ENCODE measurements around the gene ACTL8. TPM values are rescaled to one million over a fixed set of nuclear protein-coding genes. Genes with fewer than 3 reads are reported as not detected.

The ACTL8 gene
- total RNA-seq, 1 experiment from 2014 or later = 0.07 TPM

- peak; percentile 89 for DNase-seq (ENCODE audit: low read depth)
These were observed 120.7 kb downstream of the ACTL8 start for GRCh38 chr1:17875882-17876280.

Other genes starting within 250 kb of the ACTL8 start
- 4.4 and 6.8 TPM in 2 replicates for gene ARHGEF10L, start 215.6 kb upstream of the ACTL8 start, total RNA-seq (2014; rRNA removed; shearing (Covaris generic))

Data from M059J (cell line).